Measurements from ENCODE around the gene GTF2H1.

GTF2H1 gene

DNA sequence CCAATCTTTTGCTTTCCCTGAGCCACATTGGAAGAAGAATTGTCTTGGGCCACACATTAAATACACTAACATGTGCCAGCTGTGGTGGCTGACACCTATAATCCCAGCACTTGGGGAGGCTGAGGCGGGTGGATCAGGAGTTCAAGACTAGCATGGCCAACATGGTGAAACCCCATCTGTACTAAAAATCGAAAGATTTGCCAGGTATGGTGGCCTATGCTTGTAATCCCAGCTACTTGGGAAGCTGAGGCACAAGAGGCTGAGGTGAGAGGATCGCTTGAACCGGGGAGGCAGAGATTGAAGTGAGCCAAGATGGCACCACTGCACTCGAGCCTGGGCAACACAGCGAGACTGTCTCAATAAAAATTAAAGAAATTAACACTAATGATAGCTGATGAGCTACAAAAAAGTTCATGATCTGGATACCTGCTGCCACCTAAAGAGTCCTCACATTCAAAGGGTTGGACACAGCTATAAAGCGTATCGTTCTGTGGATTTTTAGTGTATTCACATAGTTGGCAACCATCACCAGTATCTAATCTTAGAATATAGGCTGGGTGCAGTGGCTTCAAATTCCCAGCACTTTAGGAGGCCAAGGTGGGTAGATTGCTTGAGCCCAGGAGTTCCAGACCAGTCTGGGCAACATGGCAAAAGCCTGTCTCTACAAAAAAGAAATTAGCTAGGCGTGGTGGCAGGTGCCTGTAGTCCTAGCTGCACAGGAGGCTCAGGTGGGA, 86.4 kb downstream of the GTF2H1 start:
- in situ Hi-C loops (cut with HindIII; ENCODE audit: low sequenced_read_pairs), result no loop called here
- TF ChIP-seq, protein P1, sequence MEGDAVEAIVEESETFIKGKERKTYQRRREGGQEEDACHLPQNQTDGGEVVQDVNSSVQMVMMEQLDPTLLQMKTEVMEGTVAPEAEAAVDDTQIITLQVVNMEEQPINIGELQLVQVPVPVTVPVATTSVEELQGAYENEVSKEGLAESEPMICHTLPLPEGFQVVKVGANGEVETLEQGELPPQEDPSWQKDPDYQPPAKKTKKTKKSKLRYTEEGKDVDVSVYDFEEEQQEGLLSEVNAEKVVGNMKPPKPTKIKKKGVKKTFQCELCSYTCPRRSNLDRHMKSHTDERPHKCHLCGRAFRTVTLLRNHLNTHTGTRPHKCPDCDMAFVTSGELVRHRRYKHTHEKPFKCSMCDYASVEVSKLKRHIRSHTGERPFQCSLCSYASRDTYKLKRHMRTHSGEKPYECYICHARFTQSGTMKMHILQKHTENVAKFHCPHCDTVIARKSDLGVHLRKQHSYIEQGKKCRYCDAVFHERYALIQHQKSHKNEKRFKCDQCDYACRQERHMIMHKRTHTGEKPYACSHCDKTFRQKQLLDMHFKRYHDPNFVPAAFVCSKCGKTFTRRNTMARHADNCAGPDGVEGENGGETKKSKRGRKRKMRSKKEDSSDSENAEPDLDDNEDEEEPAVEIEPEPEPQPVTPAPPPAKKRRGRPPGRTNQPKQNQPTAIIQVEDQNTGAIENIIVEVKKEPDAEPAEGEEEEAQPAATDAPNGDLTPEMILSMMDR (IDR thresholded peaks at IDR 0.05; ENCODE audit: low read depth, low read length), result no peak
- DNase-seq (ENCODE audit: low read depth, low spot score), result peak; percentile 15
- H3K4me3 ChIP-seq (ENCODE audit: low read depth, low read length), result no peak overlapping the region

DNA sequence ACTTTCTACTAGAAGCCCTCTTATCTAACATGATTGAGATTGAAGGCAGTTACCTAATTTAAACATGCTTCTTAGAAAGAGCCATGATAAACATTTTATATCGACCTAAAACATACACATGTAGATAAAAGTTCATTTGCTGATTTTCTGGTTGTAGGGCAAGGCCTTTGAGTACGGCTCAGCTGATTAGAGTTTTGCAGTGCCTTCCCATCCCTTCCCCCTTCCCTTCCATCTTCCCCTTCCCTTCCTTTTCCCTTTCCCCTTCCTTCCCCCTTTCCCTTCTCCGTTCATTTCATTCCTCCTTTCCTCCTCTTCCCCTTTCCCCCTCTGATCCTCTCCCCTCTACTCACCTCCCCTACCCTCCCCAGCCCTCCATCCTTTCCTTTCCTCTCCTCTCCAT, 94.1 kb downstream of the GTF2H1 start:
- in situ Hi-C loops (cut with HindIII; ENCODE audit: low sequenced_read_pairs), result no loop called here
- DNase-seq (ENCODE audit: low read depth, low spot score), result no peak
- TF ChIP-seq, protein P1 (IDR thresholded peaks at IDR 0.05; ENCODE audit: low read depth, low read length), result no peak
- H3K4me3 ChIP-seq (ENCODE audit: low read depth, low read length), result no peak overlapping the region

All from astrocyte of the spinal cord (primary cell).